ENCODE data around the gene TIMM44. TPM values are rescaled to one million over a fixed set of nuclear protein-coding genes. Genes with fewer than 3 reads are reported as not detected.
A peak's percentile ranks its signal among the peaks of the same experiment; 100 is the strongest.

The TIMM44 gene
- total RNA-seq, 1 experiment from 2014 or later, result 153 TPM

GRCh38 chr19:7922836-7923195, 20.6 kb downstream of the TIMM44 start:
- TF ChIP-seq CTCF (conservative IDR thresholded peaks at IDR 0.05; ENCODE audit: low read depth, low read length) (no peak), EZH2 (IDR thresholded peaks at IDR 0.05; ENCODE audit: borderline replicate concordance, low read depth, low read length, poor library complexity, severe bottlenecking) (no peak)
- Histone ChIP-seq H3K36me3 (ENCODE audit: insufficient read depth, low read length, poor library complexity, severe bottlenecking) (peaks cover 15% of the 10 kb centered on the region), H3K4me3 (ENCODE audit: low read depth, low read length, poor library complexity, severe bottlenecking) (no peak overlapping the region), H3K4me1 (ENCODE audit: insufficient read depth, low read length, poor library complexity, severe bottlenecking) (peaks cover 41% of the 10 kb centered on the region), H3K27ac (ENCODE audit: low read depth, low read length, poor library complexity, severe bottlenecking) (no peak overlapping the region), H3K27me3 (replicated peaks; ENCODE audit: insufficient read depth, low read depth, low read length, poor library complexity) (no peaks in the 10 kb centered on the region), H3K9me3 (ENCODE audit: low read depth, low read length, poor library complexity, severe bottlenecking) (no peaks in the 10 kb centered on the region)
- ChIA-PET POLR2A (ENCODE audit: low non-redundant PET) (no interaction called here), CTCF (no interaction called here)
- DNase-seq (ENCODE audit: low spot score), result no peak
- intact Hi-C loops (cut with micrococcal nuclease; ENCODE audit: unreplicated experiment), result loop anchor here (5.0 kb wide), 1 partner anchor 51 kb away; the partner anchor contains the start of gene PRR36
- no TSS peak for BruUV-seq (replicated peaks)

- CTCF ChIA-PET, result interaction anchor here (2.5 kb wide), 1 partner anchor 22 kb away, joined by 10 read pairs; the partner anchor contains the start of gene TIMM44
- Histone ChIP-seq H3K9me3 (ENCODE audit: low read depth, low read length, poor library complexity, severe bottlenecking) (no peaks in the 10 kb centered on the region), H3K27me3 (replicated peaks; ENCODE audit: insufficient read depth, low read depth, low read length, poor library complexity) (no peaks in the 10 kb centered on the region), H3K36me3 (ENCODE audit: insufficient read depth, low read length, poor library complexity, severe bottlenecking) (peaks cover 15% of the 10 kb centered on the region), H3K4me1 (ENCODE audit: insufficient read depth, low read length, poor library complexity, severe bottlenecking) (peaks cover 47% of the 10 kb centered on the region), H3K27ac (ENCODE audit: low read depth, low read length, poor library complexity, severe bottlenecking) (no peak overlapping the region), H3K4me3 (ENCODE audit: low read depth, low read length, poor library complexity, severe bottlenecking) (no peak overlapping the region)
- POLR2A ChIA-PET (ENCODE audit: low non-redundant PET), result no interaction called here
- intact Hi-C loops (cut with micrococcal nuclease; ENCODE audit: unreplicated experiment), result loop anchor here (5.0 kb wide), 1 partner anchor 50 kb away; the partner anchor contains the start of gene PRR36
- TSS peak; percentile 49 for BruUV-seq (replicated peaks)
- DNase-seq (ENCODE audit: low spot score), result no peak
- no peak for TF ChIP-seq CTCF (conservative IDR thresholded peaks at IDR 0.05; ENCODE audit: low read depth, low read length)
These were observed 21.3 kb downstream of the TIMM44 start for GRCh38 chr19:7921967-7922835.

GRCh38 chr19:7921302-7921966, 22.0 kb downstream of the TIMM44 start:
- H3K27ac ChIP-seq (ENCODE audit: low read depth, low read length, poor library complexity, severe bottlenecking), result peak overlapping the region; percentile 55
- DNase-seq (ENCODE audit: low spot score), result no peak
- TF ChIP-seq CTCF (conservative IDR thresholded peaks at IDR 0.05; ENCODE audit: low read depth, low read length) (no peak), EZH2 (IDR thresholded peaks at IDR 0.05; ENCODE audit: borderline replicate concordance, low read depth, low read length, poor library complexity, severe bottlenecking) (no peak)
- peak overlapping the region; percentile 43 for H3K4me3 ChIP-seq (ENCODE audit: low read depth, low read length, poor library complexity, severe bottlenecking)
- intact Hi-C loops (cut with micrococcal nuclease; ENCODE audit: unreplicated experiment), result loop anchor here (5.0 kb wide), 1 partner anchor 49 kb away; the partner anchor contains the start of gene PRR36
- peaks cover 54% of the 10 kb centered on the region for H3K4me1 ChIP-seq (ENCODE audit: insufficient read depth, low read length, poor library complexity, severe bottlenecking)
- H3K27me3 ChIP-seq (replicated peaks; ENCODE audit: insufficient read depth, low read depth, low read length, poor library complexity), result peaks cover 6% of the 10 kb centered on the region
- ChIA-PET POLR2A (ENCODE audit: low non-redundant PET) (no interaction called here), CTCF (interaction anchor here (0.7 to 2.5 kb wide), 5 partner anchors 18 to 353 kb away, joined by 3 to 11 read pairs (median 5); partner anchors contain the start of genes MAP2K7 and TIMM44)
- BruUV-seq (replicated peaks), result no TSS peak
- H3K9me3 ChIP-seq (ENCODE audit: low read depth, low read length, poor library complexity, severe bottlenecking), result no peaks in the 10 kb centered on the region
- peaks cover 15% of the 10 kb centered on the region for H3K36me3 ChIP-seq (ENCODE audit: insufficient read depth, low read length, poor library complexity, severe bottlenecking)

Data from A673 (cell line).